PC-3 (cell line): ENCODE results near the gene TIGD1.

ENCODE experiments used
- EZH2 ChIP-seq: fragments of 300-600 bp; sonication (generic); IDR thresholded peaks from one replicate; pipeline ENCODE4 v1.6.1; 2017; ENCODE audit warnings: antibody characterized with exemption, mild to moderate bottlenecking, low read length; ENCODE audit not compliant: unreplicated experiment
- TF ChIP-seq, protein P1 (sequence below): fragments of 300-600 bp; sonication (generic); conservative IDR thresholded peaks from 2 replicates; pipeline ENCODE4 v1.5.1; 2017; ENCODE audit warnings: antibody characterized with exemption, low read depth, mild to moderate bottlenecking, low read length

DNA sequence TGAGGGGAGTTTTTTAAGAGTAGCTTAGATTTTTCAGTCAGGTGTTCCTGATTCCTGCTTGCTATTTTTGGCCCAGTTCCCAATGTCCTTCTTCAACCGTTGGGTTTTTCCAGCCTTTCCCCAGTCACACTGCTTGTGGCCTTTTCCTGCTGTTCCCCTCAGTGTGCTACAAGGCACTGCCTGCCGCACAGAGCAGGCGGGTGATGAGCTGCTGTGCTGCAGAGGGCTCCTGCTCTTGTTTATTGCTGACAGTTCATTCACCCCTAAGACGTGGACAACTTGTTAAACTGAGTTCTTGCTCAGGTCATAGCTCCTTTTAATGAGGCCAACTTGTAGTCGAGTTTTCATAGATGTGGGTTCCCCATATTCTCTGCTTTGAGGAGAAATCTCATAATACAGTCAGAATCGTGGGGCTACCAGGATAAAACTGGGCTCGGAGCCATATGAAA, 20.7 kb upstream of the TIGD1 start:
- no peak for TF ChIP-seq EZH2
- TF ChIP-seq, protein P1, sequence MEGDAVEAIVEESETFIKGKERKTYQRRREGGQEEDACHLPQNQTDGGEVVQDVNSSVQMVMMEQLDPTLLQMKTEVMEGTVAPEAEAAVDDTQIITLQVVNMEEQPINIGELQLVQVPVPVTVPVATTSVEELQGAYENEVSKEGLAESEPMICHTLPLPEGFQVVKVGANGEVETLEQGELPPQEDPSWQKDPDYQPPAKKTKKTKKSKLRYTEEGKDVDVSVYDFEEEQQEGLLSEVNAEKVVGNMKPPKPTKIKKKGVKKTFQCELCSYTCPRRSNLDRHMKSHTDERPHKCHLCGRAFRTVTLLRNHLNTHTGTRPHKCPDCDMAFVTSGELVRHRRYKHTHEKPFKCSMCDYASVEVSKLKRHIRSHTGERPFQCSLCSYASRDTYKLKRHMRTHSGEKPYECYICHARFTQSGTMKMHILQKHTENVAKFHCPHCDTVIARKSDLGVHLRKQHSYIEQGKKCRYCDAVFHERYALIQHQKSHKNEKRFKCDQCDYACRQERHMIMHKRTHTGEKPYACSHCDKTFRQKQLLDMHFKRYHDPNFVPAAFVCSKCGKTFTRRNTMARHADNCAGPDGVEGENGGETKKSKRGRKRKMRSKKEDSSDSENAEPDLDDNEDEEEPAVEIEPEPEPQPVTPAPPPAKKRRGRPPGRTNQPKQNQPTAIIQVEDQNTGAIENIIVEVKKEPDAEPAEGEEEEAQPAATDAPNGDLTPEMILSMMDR, result no peak
